Activated CD4-positive, alpha-beta T cell treated with anti-CD3 and anti-CD28 coated beads for 36 hours (primary cell): ENCODE measurements around the gene JAML. TPM values are rescaled to one million over a fixed set of nuclear protein-coding genes. Genes with fewer than 3 reads are reported as not detected.

ENCODE experiments used
- ATAC-seq: fragments of 200-7000 bp; cut with Tn5 transposase; one replicate; pipeline ENCODE4 v1.10.0; 2021; ENCODE audit warnings: mild to moderate bottlenecking, moderate library complexity
- CTCF ChIA-PET: fragments of 350-600 bp; sonication (Branson Sonifier 250); formaldehyde crosslinking; loops from one replicate; lab custom pipeline; 2021; ENCODE audit warnings: antibody characterized with exemption; lab: Charles Lee
- POLR2A ChIA-PET: fragments of 350-600 bp; sonication (Branson Sonifier 250); formaldehyde crosslinking; loops from one replicate; lab custom pipeline; 2021; ENCODE audit warnings: antibody characterized with exemption, inconsistent platforms; lab: Charles Lee
- DNase-seq: peaks from one replicate; pipeline ENCODE4 v3.0.0-alpha.2; 2020
- H3K27ac Mint-ChIP-seq: one replicate; pipeline ENCODE4 v1.8.0; 2021; ENCODE audit warnings: mixed read lengths
- H3K27me3 Mint-ChIP-seq: one replicate; pipeline ENCODE4 v1.8.0; 2021; ENCODE audit warnings: mixed read lengths
- H3K36me3 Mint-ChIP-seq: one replicate; pipeline ENCODE4 v1.8.0; 2021; ENCODE audit warnings: low read depth, mixed read lengths
- H3K4me1 Mint-ChIP-seq: one replicate; pipeline ENCODE4 v1.8.0; 2021; ENCODE audit warnings: mixed read lengths
- H3K4me3 Mint-ChIP-seq: one replicate; pipeline ENCODE4 v1.8.0; 2021; ENCODE audit warnings: mild to moderate bottlenecking, moderate library complexity, mixed read lengths
- H3K9me3 Mint-ChIP-seq: one replicate; pipeline ENCODE4 v1.8.0; 2021; ENCODE audit warnings: low read depth, mixed read lengths
- intact Hi-C, 2 experiments: fragments of 100-400 bp; cut with DNase I in 1 of 2; cut with micrococcal nuclease in 1 of 2; formaldehyde crosslinking; loops; one replicate each; pipeline versions ENCODE4 v1.14.2 to v1.15.1; 2022 to 2024; cut with DNase I, micrococcal nuclease
- total RNA-seq, 2 experiments: library from RNA; stranded (reverse); gene quantifications; one replicate each; pipeline ENCODE4 v1.2.3, GENCODE V29; 2021

The JAML gene
- total RNA-seq, 2 experiments from 2014 or later: 168 to 193 TPM

- CTCF ChIA-PET: no interaction called here
- no peak for DNase-seq
- intact Hi-C loops: no loop called here
- Mint-ChIP-seq H3K9me3 (no peaks in the 10 kb centered on the region), H3K36me3 (no peaks in the 10 kb centered on the region), H3K4me1 (no peaks in the 10 kb centered on the region), H3K27ac (no peak overlapping the region), H3K27me3 (peaks cover 19% of the 10 kb centered on the region), H3K4me3 (no peak overlapping the region)
- ATAC-seq: no peak
- POLR2A ChIA-PET: no interaction called here
Observed at GRCh38 chr11:118161786-118162185, 63.0 kb downstream of the JAML start.

- Mint-ChIP-seq H3K9me3 (no peaks in the 10 kb centered on the region), H3K36me3 (no peaks in the 10 kb centered on the region), H3K4me1 (peaks cover 6% of the 10 kb centered on the region), H3K4me3 (no peak overlapping the region), H3K27me3 (peaks cover 53% of the 10 kb centered on the region), H3K27ac (no peak overlapping the region)
- POLR2A ChIA-PET: no interaction called here
- DNase-seq: no peak
- intact Hi-C loops: no loop called here
- ATAC-seq: no peak
- CTCF ChIA-PET: interaction anchor here (0.6 to 3.8 kb wide), 3 partner anchors 9 to 41 kb away, joined by 3 to 26 read pairs (median 3); no protein-coding TSS in a partner anchor
Observed at GRCh38 chr11:118157186-118157895, 67.5 kb downstream of the JAML start.

- ChIA-PET CTCF (interaction anchor here (0.6 to 3.8 kb wide), 8 partner anchors 8 to 362 kb away, joined by 3 to 26 read pairs (median 3); no protein-coding TSS in a partner anchor), POLR2A (interaction anchor here (0.6 kb wide), 1 partner anchor 242 kb away, joined by 4 read pairs; no protein-coding TSS in a partner anchor)
- intact Hi-C loops: no loop called here
- H3K27ac Mint-ChIP-seq: no peak overlapping the region
- no peaks in the 10 kb centered on the region for H3K9me3 Mint-ChIP-seq
- ATAC-seq (peak; percentile 74), DNase-seq (peak; percentile 42)
- H3K27me3 Mint-ChIP-seq: peaks cover 56% of the 10 kb centered on the region
- no peak overlapping the region for H3K4me3 Mint-ChIP-seq
- peaks cover 6% of the 10 kb centered on the region for H3K4me1 Mint-ChIP-seq
- H3K36me3 Mint-ChIP-seq: no peaks in the 10 kb centered on the region
Observed at GRCh38 chr11:118156531-118157185, 68.2 kb downstream of the JAML start.

- ATAC-seq: no peak
- CTCF ChIA-PET: interaction anchor here (0.7 to 3.8 kb wide), 8 partner anchors 9 to 363 kb away, joined by 3 to 26 read pairs (median 4); no protein-coding TSS in a partner anchor
- POLR2A ChIA-PET: interaction anchor here (0.6 kb wide), 1 partner anchor 242 kb away, joined by 4 read pairs; no protein-coding TSS in a partner anchor
- H3K27ac Mint-ChIP-seq: no peak overlapping the region
- H3K4me1 Mint-ChIP-seq: peaks cover 6% of the 10 kb centered on the region
- H3K9me3 Mint-ChIP-seq: no peaks in the 10 kb centered on the region
- H3K36me3 Mint-ChIP-seq: no peaks in the 10 kb centered on the region
- no peak for DNase-seq
- intact Hi-C loops: no loop called here
- peaks cover 63% of the 10 kb centered on the region for H3K27me3 Mint-ChIP-seq
- no peak overlapping the region for H3K4me3 Mint-ChIP-seq
Observed at GRCh38 chr11:118155776-118156530, 68.9 kb downstream of the JAML start.

- ChIA-PET POLR2A (no interaction called here), CTCF (interaction anchor here (1.4 to 3.8 kb wide), 3 partner anchors 10 to 44 kb away, joined by 6 to 26 read pairs (median 7); no protein-coding TSS in a partner anchor)
- H3K27me3 Mint-ChIP-seq: peaks cover 62% of the 10 kb centered on the region
- H3K36me3 Mint-ChIP-seq: no peaks in the 10 kb centered on the region
- no peak overlapping the region for H3K4me3 Mint-ChIP-seq
- ATAC-seq: no peak
- no peaks in the 10 kb centered on the region for H3K9me3 Mint-ChIP-seq
- intact Hi-C loops: no loop called here
- no peak overlapping the region for H3K27ac Mint-ChIP-seq
- peaks cover 6% of the 10 kb centered on the region for H3K4me1 Mint-ChIP-seq
- no peak for DNase-seq
Observed at GRCh38 chr11:118154641-118155040, 70.2 kb downstream of the JAML start.

- H3K27me3 Mint-ChIP-seq: peaks cover 56% of the 10 kb centered on the region
- H3K9me3 Mint-ChIP-seq: no peaks in the 10 kb centered on the region
- no peak overlapping the region for H3K27ac Mint-ChIP-seq
- intact Hi-C loops: no loop called here
- H3K4me3 Mint-ChIP-seq: peak overlapping the region; percentile 32
- H3K36me3 Mint-ChIP-seq: no peaks in the 10 kb centered on the region
- DNase-seq (no peak), ATAC-seq (no peak)
- CTCF ChIA-PET: interaction anchor here (1.1 to 3.8 kb wide), 3 partner anchors 9 to 17 kb away, joined by 3 to 26 read pairs (median 12); no protein-coding TSS in a partner anchor
- POLR2A ChIA-PET: no interaction called here
- peaks cover 6% of the 10 kb centered on the region for H3K4me1 Mint-ChIP-seq
Observed at GRCh38 chr11:118153976-118154375, 70.8 kb downstream of the JAML start.

- no peak for ATAC-seq
- POLR2A ChIA-PET: interaction anchor here (0.5 kb wide), 1 partner anchor 79 kb away, joined by 3 read pairs; no protein-coding TSS in a partner anchor
- H3K4me3 Mint-ChIP-seq: peak overlapping the region; percentile 32
- no peak for DNase-seq
- CTCF ChIA-PET: interaction anchor here (1.1 to 1.7 kb wide), 2 partner anchors 9 to 18 kb away, joined by 3 to 12 read pairs; no protein-coding TSS in a partner anchor
- H3K4me1 Mint-ChIP-seq: peaks cover 6% of the 10 kb centered on the region
- no peaks in the 10 kb centered on the region for H3K9me3 Mint-ChIP-seq
- H3K36me3 Mint-ChIP-seq: no peaks in the 10 kb centered on the region
- no peak overlapping the region for H3K27ac Mint-ChIP-seq
- H3K27me3 Mint-ChIP-seq: peaks cover 56% of the 10 kb centered on the region
- intact Hi-C loops: no loop called here
Observed at GRCh38 chr11:118153516-118153915, 71.3 kb downstream of the JAML start.

- DNase-seq: peak; percentile 40
- ChIA-PET CTCF (interaction anchor here (1.1 to 1.7 kb wide), 2 partner anchors 8 to 19 kb away, joined by 3 to 12 read pairs; no protein-coding TSS in a partner anchor), POLR2A (interaction anchor here (0.5 to 0.6 kb wide), 2 partner anchors 80 to 299 kb away, joined by 3 to 4 read pairs; no protein-coding TSS in a partner anchor)
- peaks cover 54% of the 10 kb centered on the region for H3K27me3 Mint-ChIP-seq
- H3K27ac Mint-ChIP-seq: no peak within 1 kb of the TSS
- H3K4me3 Mint-ChIP-seq: peak within 1 kb of the TSS; percentile 38
- intact Hi-C loops: no loop called here
- H3K9me3 Mint-ChIP-seq: no peaks in the 10 kb centered on the region
- no peaks in the 10 kb centered on the region for H3K36me3 Mint-ChIP-seq
- H3K4me1 Mint-ChIP-seq: peaks cover 6% of the 10 kb centered on the region
- ATAC-seq: peak; percentile 43
Observed at GRCh38 chr11:118152552-118153471, 72.0 kb downstream of the JAML start, which contains the start of gene SCN4B. TSS of gene SCN4B (minus strand) at chr11:118152823. CDS start at chr11:118152673, 150 bp downstream.

- Mint-ChIP-seq H3K4me1 (peaks cover 6% of the 10 kb centered on the region), H3K9me3 (no peaks in the 10 kb centered on the region), H3K36me3 (no peaks in the 10 kb centered on the region), H3K27me3 (peaks cover 52% of the 10 kb centered on the region), H3K4me3 (no peak overlapping the region), H3K27ac (no peak overlapping the region)
- no peak for DNase-seq
- POLR2A ChIA-PET: no interaction called here
- intact Hi-C loops: no loop called here
- CTCF ChIA-PET: interaction anchor here (1.7 kb wide), 1 partner anchor 19 kb away, joined by 12 read pairs; no protein-coding TSS in a partner anchor
- ATAC-seq: no peak
Observed at GRCh38 chr11:118152020-118152551, 72.7 kb downstream of the JAML start.

- H3K27me3 Mint-ChIP-seq: peaks cover 47% of the 10 kb centered on the region
- ChIA-PET POLR2A (interaction anchor here (0.6 kb wide), 1 partner anchor 20 kb away, joined by 3 read pairs; no protein-coding TSS in a partner anchor), CTCF (interaction anchor here (9.2 kb wide), 1 partner anchor 21 kb away, joined by 120 read pairs; no protein-coding TSS in a partner anchor)
- no peak overlapping the region for H3K4me3 Mint-ChIP-seq
- peaks cover 7% of the 10 kb centered on the region for H3K4me1 Mint-ChIP-seq
- no peaks in the 10 kb centered on the region for H3K9me3 Mint-ChIP-seq
- no peaks in the 10 kb centered on the region for H3K36me3 Mint-ChIP-seq
- DNase-seq (no peak), ATAC-seq (no peak)
- intact Hi-C loops: no loop called here
- no peak overlapping the region for H3K27ac Mint-ChIP-seq
Observed at GRCh38 chr11:118151431-118151830, 73.4 kb downstream of the JAML start.
